GM19240 (cell line): Measurements from ENCODE around the gene SCYGR4.
"Not testable (repeated sequence)": the region's sequence is repeated elsewhere in the genome, so short reads cannot be mapped to it uniquely, and the experiment has no call there.

Experiments
- DNase-seq: peaks from one replicate; pipeline ENCODE4 v3.0.0; 2011; ENCODE audit warnings: low spot score; ENCODE audit not compliant: insufficient read length

The SCYGR4 gene

DNA sequence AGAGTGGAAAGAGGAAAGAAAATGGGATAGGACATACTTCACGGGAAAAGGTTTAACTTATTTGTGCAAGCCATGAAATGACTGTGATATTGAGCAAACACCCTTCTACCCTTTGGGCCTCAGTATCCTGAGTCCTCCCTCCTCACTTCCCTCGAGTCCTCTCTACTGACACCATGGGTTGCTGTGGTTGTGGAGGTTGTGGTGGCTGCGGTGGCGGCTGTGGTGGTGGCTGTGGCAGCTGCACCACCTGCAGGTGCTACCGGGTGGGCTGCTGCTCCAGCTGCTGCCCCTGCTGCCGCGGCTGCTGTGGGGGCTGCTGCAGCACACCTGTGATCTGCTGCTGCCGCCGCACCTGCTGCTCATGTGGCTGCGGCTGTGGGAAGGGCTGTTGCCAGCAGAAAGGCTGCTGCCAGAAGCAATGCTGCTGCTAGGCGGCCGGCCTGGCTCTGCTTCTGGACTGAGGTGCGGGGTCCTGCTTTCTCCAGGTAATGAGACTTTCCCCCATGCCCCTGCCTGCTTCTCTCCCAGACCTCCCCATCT, 49.4 kb downstream of the SCYGR4 start, which contains the start of gene SCYGR5:
Gene SCYGR5, plus strand, starts transcription at position 174 of the 540 bp plus-strand sequence. Its CDS starts 0 bp downstream, at position 174.
- DNase-seq = not testable (repeated sequence)
